SJSA1 (cell line): ENCODE data around the gene HCN2. TPM values are rescaled to one million over a fixed set of nuclear protein-coding genes. Genes with fewer than 3 reads are reported as not detected.
"Not testable (repeated sequence)": the region's sequence is repeated elsewhere in the genome, so short reads cannot be mapped to it uniquely, and the experiment has no call there.

Experiments used
- DNase-seq, 2 experiments: peaks; one replicate each; pipeline ENCODE4 v3.0.0-alpha.2; 2015 to 2020; ENCODE audit warnings: low spot score in 2 of 2, low read depth in 1 of 2
- H3K27ac ChIP-seq: fragments of 250-450 bp; sonication (Bioruptor Pico); 2 replicates; pipeline ENCODE4 v1.5.1; 2020; ENCODE audit warnings: mild to moderate bottlenecking, moderate library complexity
- H3K27me3 ChIP-seq: fragments of 250-450 bp; sonication (Bioruptor Pico); replicated peaks from 2 replicates; pipeline ENCODE4 v1.5.1; 2020; ENCODE audit warnings: mild to moderate bottlenecking, moderate library complexity
- H3K36me3 ChIP-seq: fragments of 250-450 bp; sonication (Bioruptor Pico); 2 replicates; pipeline ENCODE4 v1.5.1; 2020; ENCODE audit warnings: mild to moderate bottlenecking
- H3K4me1 ChIP-seq: fragments of 250-450 bp; sonication (Bioruptor Pico); replicated peaks from 2 replicates; pipeline ENCODE4 v1.6.1; 2021; ENCODE audit warnings: mild to moderate bottlenecking
- H3K4me3 ChIP-seq: fragments of 250-450 bp; sonication (Bioruptor Pico); 2 replicates; pipeline ENCODE4 v1.5.1; 2020; ENCODE audit warnings: mild to moderate bottlenecking
- H3K9me3 ChIP-seq: fragments of 250-450 bp; sonication (Bioruptor Pico); replicated peaks from 2 replicates; pipeline ENCODE4 v1.5.1; 2020; ENCODE audit warnings: mild to moderate bottlenecking
- total RNA-seq: library from RNA; depleted of rRNA; stranded (reverse); fragments of >200 nt; shearing (Covaris generic); gene quantifications from 2 replicates; pipeline ENCODE4 v1.2.3, GENCODE V29; 2014

The HCN2 gene
- total RNA-seq, 1 experiment from 2014 or later: 4.3 TPM

GRCh38 chr19:585146-585545 is 4.5 kb upstream of the HCN2 start:
- Histone ChIP-seq H3K4me1 (peaks cover 39% of the 10 kb centered on the region), H3K36me3 (peaks cover 36% of the 10 kb centered on the region)
- not testable (repeated sequence) for H3K27me3 ChIP-seq, H3K4me3 ChIP-seq, H3K9me3 ChIP-seq, DNase-seq, H3K27ac ChIP-seq

- no peak for DNase-seq
- Histone ChIP-seq H3K36me3 (peaks cover 32% of the 10 kb centered on the region), H3K4me1 (peaks cover 44% of the 10 kb centered on the region), H3K27ac (no peak overlapping the region), H3K4me3 (no peak overlapping the region), H3K9me3 (no peaks in the 10 kb centered on the region; the same call in 1 of the 2 replicates), H3K27me3 (peaks cover 9% of the 10 kb centered on the region)
Observed at GRCh38 chr19:585551-586110, 4.0 kb upstream of the HCN2 start.

DNA sequence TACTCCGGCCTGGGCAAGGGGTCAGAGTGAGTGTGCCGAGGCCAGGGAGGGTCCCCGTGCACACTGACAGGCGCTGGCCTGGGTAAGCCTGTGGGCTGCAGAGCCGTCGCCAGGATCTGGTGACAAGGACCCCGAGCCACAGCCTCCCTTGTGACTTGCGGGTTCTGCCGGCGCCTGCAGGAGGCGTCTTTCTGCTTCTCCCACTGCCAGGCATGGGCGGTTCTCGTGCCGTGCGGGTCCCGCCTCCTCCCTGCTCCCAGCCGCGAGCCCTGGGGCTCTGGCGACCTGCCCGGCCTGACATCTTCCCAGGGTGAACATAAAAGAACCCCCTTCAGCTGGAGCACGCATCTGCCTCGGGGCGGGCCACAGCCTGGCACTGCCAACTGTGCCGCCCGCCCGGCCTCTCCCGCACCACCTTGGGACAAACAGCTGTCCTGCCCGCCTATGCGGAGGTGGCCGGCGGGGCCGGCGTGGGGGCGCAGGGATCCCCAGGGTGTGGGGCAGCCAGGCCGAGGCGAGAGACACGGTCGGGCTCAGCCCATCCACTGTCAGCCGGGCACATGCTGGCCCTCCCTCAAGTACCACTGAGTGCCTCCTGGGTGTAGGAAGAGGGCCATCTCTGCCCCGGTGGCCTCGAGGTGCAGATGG is 1.5 kb upstream of the HCN2 start:
- Histone ChIP-seq H3K27ac (no peak overlapping the region), H3K4me1 (peaks cover 47% of the 10 kb centered on the region), H3K4me3 (no peak overlapping the region), H3K9me3 (peaks cover 3% of the 10 kb centered on the region; the same call in 1 of the 2 replicates), H3K36me3 (peaks cover 14% of the 10 kb centered on the region), H3K27me3 (peaks cover 21% of the 10 kb centered on the region)
- peak; percentile 93 to 95 for DNase-seq

DNA sequence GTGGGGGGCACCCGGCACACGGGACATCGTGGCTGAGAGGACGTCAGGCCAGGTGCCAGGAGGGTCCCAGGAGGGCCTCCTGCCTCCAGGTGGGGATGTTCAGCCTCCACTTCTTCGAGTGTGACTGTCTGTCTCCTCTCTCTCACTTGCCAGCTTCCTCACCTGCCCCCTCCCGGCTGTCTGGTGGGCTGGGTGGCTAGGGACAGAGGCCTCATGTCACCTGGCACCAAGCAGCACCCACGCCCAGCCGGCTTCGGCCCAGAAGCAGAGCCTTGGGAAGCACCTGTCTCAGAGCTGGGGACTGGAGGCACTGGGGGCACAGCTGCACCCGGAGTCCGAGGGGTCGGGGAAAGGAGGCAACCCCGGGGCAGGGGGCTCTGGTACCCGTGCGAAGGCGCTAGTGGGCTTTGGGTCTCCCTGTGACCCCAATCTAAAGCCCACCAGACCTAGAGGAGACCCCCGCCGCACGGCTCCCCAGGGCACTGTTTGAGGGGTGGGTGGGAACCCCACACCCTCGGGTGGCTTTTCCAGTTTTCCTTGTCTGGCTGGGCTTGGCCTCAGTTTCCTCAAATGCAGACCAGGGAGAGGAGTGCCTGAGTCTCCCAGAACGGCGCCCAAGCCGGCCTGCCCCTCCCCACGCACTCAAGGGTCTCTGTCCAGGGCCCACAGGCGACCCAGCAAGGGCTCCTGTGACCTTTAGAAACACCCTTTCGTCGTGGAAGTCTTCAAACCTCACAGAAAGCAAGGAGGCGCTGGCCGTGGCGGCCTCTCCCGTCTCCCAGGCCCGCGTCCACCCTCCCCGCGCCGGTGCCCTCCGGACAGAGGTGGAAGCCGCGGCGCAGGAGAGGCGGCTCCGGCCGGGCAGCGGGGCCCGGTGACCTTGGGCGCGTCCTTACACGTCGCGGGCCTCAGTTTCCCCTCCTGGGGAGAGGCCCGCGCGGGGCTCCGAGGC is 664 bp upstream of the HCN2 start:
- H3K27me3 ChIP-seq: peaks cover 21% of the 10 kb centered on the region
- no peak overlapping the region for H3K4me3 ChIP-seq
- H3K4me1 ChIP-seq: peaks cover 47% of the 10 kb centered on the region
- H3K36me3 ChIP-seq: peaks cover 6% of the 10 kb centered on the region
- no peak for DNase-seq
- no peak overlapping the region for H3K27ac ChIP-seq
- H3K9me3 ChIP-seq: peaks cover 3% of the 10 kb centered on the region; the same call in 1 of the 2 replicates

- Histone ChIP-seq H3K36me3 (no peaks in the 10 kb centered on the region), H3K4me1 (peaks cover 47% of the 10 kb centered on the region), H3K27ac (no peak overlapping the region), H3K4me3 (peak overlapping the region; percentile 33), H3K27me3 (peaks cover 21% of the 10 kb centered on the region), H3K9me3 (peaks cover 3% of the 10 kb centered on the region; the same call in 1 of the 2 replicates)
- DNase-seq: no peak
Observed at GRCh38 chr19:590396-590745, 690 bp downstream of the HCN2 start.

GRCh38 chr19:590750-591098 is 1.0 kb downstream of the HCN2 start:
- H3K9me3 ChIP-seq: peaks cover 3% of the 10 kb centered on the region; the same call in 1 of the 2 replicates
- no peak for DNase-seq
- H3K4me3 ChIP-seq: peak overlapping the region; percentile 33
- no peak overlapping the region for H3K27ac ChIP-seq
- no peaks in the 10 kb centered on the region for H3K36me3 ChIP-seq
- peaks cover 21% of the 10 kb centered on the region for H3K27me3 ChIP-seq
- H3K4me1 ChIP-seq: peaks cover 44% of the 10 kb centered on the region

DNA sequence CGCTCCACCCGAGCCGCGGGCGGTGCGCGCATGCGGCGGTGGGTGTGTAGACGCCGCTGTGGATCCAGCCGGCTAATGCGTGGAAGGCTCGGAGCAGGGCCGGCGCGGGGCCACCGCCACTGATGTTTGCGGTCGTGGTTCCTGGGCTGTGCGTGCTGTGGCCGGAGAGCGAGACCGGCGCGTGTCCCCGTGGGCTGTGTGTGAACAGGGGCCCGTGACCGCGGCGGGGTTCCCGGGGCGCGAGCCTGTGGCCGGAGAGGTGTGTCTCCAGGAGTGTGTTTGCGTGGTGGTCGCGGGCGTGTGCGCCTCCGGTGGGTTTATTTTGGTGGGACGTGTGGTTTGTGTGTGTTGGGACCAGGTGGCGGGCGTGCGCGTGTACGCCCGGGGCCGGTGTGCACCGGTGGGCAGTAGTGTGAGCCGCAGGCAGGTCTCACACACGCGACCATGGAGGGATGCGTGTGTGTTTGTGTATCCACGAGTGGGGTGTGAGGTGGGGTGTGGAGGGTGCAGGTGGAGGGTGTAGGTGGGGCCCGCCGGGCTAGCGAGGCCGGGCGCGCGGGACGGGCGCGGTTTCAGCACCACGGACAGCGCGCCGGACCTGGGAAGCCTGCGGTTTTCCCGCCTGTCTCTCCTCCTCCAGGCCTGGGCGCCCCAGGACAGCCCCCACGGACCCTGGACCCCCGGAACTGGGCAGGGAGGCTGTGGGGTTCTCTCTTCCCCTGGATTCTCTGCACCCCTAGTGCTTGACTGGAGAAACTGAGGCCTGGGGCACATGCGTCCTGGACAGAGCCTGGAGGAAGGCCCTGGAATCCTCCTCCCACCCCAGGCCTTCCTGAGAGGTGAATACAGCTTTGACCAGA is 1.6 kb downstream of the HCN2 start:
- H3K27ac ChIP-seq: no peak overlapping the region
- DNase-seq: no peak
- no peaks in the 10 kb centered on the region for H3K36me3 ChIP-seq
- peaks cover 42% of the 10 kb centered on the region for H3K4me1 ChIP-seq
- H3K27me3 ChIP-seq: peaks cover 21% of the 10 kb centered on the region
- peaks cover 3% of the 10 kb centered on the region; the same call in 1 of the 2 replicates for H3K9me3 ChIP-seq
- peak overlapping the region; percentile 33; the same call in 1 of the 2 replicates for H3K4me3 ChIP-seq

GRCh38 chr19:592101-592500 is 2.4 kb downstream of the HCN2 start:
- Histone ChIP-seq H3K4me3 (no peak overlapping the region), H3K9me3 (peaks cover 3% of the 10 kb centered on the region; the same call in 1 of the 2 replicates), H3K27ac (no peak overlapping the region), H3K36me3 (no peaks in the 10 kb centered on the region), H3K4me1 (peaks cover 36% of the 10 kb centered on the region), H3K27me3 (peaks cover 21% of the 10 kb centered on the region)
- DNase-seq: no peak

- H3K4me1 ChIP-seq: peaks cover 26% of the 10 kb centered on the region
- no peak overlapping the region for H3K4me3 ChIP-seq
- H3K9me3 ChIP-seq: peaks cover 3% of the 10 kb centered on the region; the same call in 1 of the 2 replicates
- no peak for DNase-seq
- no peak overlapping the region for H3K27ac ChIP-seq
- H3K27me3 ChIP-seq: peaks cover 21% of the 10 kb centered on the region
- no peaks in the 10 kb centered on the region for H3K36me3 ChIP-seq
Observed at GRCh38 chr19:593055-593454, 3.4 kb downstream of the HCN2 start.

GRCh38 chr19:593505-593904 is 3.8 kb downstream of the HCN2 start:
- DNase-seq: no peak
- peaks cover 22% of the 10 kb centered on the region for H3K4me1 ChIP-seq
- no peaks in the 10 kb centered on the region for H3K36me3 ChIP-seq
- peaks cover 3% of the 10 kb centered on the region; the same call in 1 of the 2 replicates for H3K9me3 ChIP-seq
- H3K27ac ChIP-seq: no peak overlapping the region
- peaks cover 21% of the 10 kb centered on the region for H3K27me3 ChIP-seq
- H3K4me3 ChIP-seq: no peak overlapping the region

GRCh38 chr19:594265-594870 is 4.7 kb downstream of the HCN2 start:
- Histone ChIP-seq H3K27me3 (peaks cover 17% of the 10 kb centered on the region), H3K36me3 (no peaks in the 10 kb centered on the region), H3K9me3 (peaks cover 3% of the 10 kb centered on the region; the same call in 1 of the 2 replicates), H3K4me1 (peaks cover 13% of the 10 kb centered on the region), H3K4me3 (no peak overlapping the region), H3K27ac (no peak overlapping the region)
- DNase-seq: no peak

DNA sequence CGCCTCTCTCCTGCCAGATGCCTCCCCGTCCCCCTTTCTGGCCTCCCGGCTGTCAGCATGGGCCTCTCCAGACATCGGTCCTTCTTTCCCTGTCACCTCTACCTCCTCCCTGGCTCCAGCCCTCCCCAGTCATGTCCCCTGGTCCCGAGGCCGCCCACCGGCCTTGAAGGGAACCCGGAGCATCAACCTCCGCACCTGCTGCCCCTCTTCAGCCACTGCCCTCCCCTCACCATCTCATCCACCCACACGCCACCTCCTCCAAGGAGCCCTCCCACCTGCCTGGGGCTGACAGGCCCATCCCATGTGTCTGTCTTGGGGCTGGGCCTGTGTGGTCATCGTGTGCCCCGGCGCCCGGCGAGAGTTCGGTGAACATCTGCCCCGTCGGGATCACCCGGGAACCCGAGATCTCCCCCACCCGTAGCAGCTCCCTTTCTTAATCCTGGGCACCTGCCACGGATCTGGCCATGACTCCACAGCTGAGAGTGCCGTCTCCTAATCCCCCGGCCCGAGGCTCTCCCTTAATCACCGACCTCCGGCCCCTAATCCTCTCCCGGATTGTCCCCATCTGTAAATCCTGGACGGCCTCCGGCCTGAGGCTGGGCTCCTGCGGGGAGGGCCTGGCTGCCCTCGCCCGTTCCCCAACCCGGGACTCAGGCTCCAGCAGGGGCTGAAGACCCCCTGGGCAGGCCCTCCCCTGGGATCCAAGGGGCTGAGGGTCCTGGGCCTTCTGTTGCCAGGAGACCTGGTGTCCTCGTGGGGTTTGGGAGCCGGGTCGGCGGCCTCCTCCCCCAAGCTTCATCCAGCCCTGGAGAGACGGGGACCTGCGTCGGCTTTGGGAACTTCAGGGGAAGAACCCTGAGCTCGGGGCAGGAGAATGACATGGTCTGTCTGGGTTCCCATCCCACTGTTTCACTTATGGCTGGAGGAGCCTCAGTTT is 5.9 kb downstream of the HCN2 start:
- Histone ChIP-seq H3K9me3 (peaks cover 3% of the 10 kb centered on the region; the same call in 1 of the 2 replicates), H3K36me3 (no peaks in the 10 kb centered on the region), H3K27me3 (peaks cover 12% of the 10 kb centered on the region), H3K4me1 (peaks cover 7% of the 10 kb centered on the region), H3K27ac (no peak overlapping the region), H3K4me3 (no peak overlapping the region)
- no peak for DNase-seq
